ENCODE results near the gene GAS7.

Gene GAS7

DNA sequence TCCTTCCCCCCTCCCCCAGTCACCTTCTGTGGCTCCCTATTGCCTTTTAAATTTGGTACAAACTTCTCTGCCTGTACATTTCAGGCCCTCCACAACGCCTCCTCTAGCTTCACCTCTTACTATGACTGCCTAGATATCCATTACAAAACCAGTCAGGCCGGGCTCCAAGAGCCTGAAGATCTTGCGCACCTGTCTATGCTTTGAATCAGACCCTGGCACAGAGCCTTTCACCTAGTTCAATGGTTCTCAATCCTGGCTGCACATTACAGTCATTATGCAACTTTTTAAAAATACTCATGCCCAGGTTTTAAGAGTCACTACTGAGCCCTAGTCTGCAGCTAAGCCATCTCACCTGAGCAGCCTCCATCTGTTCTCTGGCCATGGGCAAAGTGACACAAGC, 1.6 kb upstream of the GAS7 start:
- DNase-seq = no peak

DNA sequence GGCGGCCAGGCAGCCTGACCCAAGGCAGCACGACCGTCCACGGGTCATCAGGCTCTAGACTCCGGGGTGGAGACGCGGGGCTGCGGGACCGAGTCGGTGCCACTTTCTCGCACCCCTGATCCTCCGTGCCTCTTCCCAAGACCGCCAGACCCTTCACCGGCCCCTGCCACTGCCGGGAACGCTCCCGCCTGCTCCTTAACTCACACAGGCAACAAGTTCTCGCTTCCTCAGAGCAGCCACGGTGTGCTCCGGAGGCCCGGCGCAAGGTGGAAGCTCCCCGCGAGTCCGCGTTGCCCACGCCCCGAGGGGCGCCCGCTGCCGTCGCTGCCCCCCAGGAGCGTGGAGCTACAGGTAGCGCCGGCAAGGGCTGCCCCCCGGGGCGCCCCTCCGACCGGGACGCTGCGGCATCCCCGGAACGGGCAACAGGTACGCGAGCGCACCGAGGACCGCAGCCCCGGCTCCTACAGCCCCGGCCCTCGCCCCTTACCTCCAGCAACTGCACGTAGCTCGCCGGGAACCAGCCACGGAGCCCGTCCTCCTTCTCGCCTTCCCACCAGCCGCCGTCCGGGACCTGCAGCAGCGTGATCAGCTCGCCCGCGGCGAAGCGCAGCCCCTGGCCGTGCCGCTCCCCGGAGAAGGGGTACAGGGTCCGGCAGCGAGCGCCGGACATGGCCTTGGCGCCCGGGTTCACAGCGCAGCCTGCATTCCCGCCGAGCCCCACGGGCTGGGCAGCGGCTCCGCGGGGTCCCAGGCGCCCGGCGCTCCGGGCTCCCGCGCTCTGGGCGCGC, 491 bp downstream of the GAS7 start:
- no peak for DNase-seq

DNA sequence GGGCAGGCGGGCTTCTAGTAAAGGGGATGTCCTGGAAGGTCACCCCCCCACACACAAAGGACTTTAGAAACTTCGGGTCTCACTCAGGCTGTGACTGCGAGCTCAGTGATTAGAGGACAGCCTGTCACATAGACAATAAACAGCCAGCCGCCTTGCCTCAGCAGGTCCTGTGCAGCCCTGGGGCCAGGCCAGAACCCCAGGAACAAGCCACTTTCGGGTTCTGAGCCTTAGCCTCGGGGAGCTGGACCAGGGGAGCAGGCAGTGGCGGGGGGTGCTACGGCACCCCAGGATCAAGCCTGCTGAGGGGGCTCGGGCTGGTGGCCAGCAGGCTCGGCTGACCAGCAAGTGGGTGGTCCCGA, 1.1 kb downstream of the GAS7 start:
- DNase-seq = no peak

DNA sequence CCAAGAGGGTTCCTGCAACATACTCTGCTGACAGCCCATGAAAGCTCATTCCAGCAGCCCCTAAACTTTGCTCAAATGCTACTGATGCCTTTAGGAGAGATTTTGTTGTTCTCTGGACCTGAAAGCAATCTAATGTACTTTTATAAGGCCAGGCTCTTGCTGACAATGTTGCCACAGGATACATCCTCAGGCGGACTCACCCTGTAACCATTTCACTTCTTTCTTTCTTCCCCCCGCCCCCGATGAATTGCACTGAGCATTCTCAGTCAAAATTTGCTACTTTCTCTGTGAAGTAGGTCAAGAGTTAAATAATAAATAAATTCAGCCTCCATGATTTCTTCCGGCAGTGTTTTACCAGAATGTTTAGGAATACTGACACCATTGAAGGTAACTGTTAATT, 1.5 kb downstream of the GAS7 start:
- no peak for DNase-seq

DNA sequence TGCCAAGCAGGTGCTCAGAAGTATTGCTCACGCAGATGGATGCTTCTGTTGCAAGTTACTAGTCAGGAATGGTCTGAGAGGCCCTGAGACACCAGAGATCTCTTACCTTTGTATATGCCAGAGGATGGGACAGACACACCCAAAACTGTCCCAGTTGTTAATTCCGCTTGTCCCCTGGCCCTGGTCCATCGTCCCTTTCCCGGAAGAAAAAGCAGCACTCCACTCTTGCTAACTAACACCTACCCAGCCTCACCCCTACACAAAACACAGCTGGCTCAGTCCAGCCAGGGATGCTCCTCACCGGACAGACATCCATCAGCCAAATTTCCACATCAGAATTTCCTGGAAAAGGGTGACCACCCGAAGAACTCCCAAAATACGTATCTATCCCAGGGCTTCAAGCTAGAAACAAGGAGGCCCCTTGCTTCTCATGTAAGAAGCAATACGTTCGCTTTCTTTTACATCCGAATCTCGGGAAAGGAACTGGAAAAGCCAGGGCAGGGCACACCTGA, 2.0 kb downstream of the GAS7 start:
- no peak for DNase-seq

DNA sequence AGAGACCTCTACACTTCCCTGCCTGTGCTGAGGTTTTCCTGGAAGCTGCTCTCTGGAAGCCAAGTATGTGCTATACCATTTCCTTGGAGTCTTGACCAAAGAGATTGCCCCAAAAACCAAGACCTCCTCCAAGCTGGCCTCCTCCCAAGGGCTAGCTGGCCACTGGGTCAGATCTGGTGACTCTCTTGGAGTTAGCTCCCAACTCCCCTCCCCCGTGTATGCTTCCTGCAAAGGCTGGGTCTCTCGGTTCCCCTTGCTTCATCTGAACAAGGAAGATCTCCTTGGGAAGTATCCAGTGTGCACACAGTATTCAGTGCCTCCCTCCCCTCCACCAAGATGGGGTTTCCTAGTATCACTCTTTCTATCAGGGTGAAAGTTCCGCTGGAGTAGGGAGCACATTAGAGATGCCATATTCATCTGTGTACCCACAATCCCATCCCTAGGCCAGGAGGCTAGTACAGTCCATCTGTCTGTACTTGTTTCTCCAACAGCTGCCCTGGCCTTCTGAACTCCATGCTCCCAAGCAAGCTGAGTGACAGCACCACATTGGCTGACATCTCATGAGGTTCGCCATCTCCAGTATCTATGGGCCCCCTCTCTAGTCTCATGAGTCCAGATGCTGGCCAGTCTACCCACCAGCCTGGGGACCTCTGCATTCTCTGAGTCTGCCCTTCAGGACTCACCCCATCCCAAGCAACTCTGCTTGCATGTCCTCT, 3.2 kb downstream of the GAS7 start:
- DNase-seq = no peak

DNA sequence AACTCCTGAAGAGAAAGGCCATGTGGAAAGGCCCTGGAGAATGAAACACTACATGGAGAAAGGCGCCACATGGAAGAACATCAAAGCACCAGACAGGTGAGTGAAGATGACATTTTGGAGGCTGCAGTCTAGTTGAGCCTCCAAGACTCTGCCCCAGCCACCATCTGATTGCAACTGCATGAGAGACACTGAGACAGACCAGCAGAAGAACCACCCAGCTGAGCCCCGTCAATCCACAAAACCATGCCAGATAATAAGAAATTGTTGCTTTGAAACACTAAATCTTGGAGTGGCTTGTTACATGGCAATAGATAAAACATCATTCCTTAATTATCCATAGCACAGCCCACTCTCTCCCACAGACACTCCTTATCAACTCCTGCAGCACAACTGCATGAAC, 4.8 kb downstream of the GAS7 start:
- DNase-seq = no peak

DNA sequence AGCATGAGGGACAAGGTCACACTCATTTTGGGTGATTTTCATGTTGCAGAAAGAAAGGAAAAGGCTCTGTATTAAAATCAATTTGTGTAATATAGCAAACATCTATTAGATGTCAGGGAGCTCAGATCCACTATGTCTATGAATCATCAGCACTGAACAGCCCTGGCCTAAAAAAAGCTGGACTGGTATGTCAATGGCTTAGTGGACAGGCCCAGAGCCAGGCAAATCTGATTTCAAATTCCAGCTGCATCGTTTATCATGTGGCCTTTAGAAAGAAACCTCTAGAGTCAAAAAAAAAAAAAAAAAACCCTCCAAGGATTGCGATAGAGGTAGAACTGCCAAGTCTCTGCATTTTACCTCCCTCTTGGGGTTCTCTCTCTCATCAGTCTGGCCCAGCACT, 5.4 kb downstream of the GAS7 start:
- no peak for DNase-seq

DNA sequence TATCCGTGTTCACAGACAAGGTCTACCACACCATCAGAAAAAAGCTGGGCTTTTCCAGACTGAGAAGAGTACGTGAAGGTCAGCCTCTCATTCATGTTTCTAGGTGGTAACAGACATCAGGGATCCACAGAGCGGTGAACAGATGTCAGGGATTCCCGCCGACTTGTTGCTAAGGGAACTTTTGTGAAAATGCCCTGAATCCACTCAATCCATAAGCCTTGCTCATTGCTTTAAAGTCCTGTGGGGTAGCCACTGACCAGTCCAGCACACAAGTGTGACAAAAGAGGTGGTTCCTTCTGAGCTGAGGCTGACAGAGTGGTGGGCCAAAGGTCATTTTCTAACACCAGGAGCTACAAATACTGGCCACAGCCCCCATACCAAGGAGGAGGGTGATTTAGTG, 5.9 kb downstream of the GAS7 start:
- DNase-seq = no peak

DNA sequence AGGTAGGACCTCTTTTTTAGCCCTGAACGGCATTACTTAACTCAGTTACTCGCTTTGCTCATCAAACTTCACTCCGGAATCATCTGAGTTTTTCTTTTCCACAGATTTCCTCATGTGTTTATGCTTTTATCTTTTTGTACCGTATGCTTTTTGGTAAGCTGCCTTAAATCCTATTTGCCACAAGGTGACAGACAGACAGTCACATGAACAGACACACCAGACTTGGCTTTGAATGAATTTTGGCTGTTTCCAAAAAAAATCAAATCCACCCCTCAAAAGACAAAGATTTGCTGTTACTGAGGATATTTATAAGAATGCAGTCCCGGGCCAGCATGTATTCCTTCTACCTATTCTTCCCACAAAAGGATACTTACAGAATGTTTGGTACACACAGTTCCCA, 10.9 kb downstream of the GAS7 start:
- DNase-seq = no peak

DNA sequence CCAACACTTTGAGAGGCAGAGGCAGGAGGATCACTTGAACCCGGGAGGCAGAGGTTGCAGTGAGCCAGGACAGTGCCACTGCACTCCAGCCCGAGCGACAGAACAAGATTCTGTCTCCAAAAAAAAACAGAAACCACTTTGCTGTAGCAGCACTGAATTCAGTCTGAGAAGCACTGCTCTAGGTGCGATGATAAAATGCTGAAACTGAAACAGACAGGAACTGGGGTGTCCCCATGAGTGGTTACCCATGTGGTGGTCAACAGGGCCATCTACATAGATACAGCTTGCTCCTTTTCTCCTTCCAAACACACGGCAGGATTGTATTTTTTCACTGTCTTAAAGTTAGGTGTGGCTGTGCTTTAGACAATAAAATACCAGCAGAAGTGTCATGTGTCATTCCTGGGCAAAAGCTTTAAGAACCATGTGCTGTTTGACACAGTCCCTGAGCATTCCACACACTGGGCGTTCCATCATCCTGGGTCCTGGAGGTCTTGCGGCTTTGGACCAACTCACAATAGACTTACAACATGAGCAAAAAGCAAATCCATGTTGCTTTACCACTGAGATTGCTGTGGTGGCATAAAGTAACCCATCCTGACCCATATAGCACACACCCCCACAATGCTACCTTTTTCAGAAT, 11.5 kb downstream of the GAS7 start:
- no peak for DNase-seq

DNA sequence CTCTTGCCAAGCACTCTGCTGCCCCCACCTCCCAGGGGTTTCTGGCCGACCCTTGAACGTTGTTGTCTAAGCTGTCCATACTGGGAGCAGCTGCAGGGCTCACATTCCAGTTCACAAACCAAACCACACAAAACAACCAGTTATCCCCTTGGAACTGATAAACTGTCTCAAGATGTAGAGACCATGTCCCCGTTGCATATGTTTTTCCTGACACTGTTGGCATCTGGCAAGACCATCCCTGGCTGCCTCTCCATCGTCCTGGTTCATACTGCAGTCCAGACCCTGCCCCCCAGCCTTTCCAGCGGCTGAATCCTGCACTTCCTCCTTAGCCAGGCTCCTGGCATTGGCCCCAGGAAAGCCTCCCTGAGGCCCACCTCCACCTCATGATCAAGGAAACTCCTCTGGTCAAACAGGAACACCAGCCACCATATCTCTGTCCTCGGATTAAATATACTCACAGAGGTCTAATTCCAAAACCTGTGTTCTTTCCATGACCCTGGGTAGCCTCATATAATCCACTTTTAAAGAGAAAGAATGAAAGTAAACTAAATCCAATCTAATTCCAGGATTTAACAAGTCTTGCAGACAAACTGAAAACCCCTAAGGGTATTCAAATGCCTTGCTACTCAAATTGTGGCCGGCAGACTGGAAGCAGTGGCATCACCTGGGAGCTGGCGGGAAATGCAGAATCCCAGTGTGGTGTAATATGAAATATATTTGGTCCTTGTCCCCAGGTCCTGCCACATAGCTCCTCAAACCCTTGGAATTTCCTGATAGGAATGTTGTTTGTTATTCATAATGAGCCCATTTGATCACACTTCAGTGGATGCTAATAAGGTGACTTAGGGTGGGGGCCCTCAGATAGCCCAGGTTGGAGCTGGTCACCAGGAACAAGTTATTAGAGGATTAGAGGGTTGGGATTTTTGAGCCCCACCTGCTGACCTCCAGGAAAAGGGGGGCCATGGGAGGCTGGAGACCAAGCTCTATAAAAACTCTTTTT, 14.2 kb downstream of the GAS7 start:
- no peak for DNase-seq

DNA sequence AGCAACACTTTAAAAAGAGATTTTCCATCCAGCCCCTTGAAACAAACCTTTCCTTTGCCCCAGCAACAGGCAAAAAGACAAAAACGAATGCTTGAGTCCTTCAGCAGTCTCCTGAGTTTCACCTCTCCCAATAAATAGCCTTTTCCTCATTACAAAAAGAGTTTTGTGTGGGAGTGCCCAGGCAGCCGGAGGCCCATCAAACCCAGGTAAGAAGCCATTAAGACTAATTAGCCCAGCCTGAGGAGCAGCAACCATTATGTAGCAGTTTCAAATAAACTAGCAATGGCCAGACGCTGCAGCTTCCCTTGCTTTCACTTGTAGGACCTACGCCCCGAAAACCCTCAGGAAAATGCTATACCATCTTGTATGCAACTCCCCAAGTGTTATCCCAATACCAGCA, 15.6 kb downstream of the GAS7 start:
- no peak for DNase-seq

DNA sequence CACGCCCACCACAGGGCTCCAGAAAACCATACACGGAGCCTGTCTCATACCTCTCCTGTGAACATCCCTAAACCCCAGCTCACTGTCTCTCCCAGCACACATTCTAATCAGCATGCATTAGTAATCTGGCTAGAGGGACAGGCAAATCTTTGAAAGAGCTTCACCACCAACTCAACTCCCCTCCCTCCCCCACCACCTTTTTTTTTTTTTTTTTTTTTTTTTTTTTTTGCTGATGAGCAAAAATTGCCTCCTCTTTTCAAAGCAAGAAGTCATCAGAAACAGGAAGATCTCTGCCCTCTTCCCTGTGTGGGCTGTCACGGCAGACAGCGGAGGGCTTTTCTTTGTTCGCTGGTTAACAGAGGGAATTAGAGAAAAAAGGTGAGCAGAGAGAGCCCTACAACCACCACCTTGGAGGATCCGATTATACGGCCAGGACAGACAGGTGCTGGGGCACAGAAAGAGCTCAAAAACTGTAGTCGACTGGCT, 19.9 kb downstream of the GAS7 start:
- no peak for DNase-seq

DNA sequence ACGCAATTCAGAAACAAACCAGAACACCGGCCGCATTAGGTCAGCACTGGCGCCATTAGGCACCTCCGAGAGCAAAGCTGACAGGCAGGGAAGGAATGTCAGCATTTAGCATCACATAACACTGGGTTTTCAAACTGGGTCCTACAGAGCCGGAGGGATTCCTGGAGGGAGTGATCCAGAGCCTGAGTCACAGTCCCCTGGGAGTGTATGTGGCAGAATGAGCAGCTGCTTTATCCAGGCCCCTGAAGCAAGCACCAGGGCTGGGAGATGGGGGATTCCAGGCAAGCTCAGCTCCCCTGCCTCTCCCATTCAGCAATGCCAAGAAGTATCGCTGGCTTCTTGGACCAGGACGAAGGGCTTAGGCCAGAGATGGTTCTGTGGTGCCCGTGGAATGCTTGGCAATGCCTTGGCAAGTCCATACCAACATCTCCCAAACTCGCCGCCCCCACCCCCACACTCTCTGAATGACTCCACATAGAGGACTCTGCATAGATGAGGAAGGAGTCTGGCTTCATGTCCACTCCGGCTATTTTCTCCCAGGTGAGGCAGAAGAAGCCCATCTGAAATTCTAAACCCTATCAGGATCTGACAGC, 20.4 kb downstream of the GAS7 start:
- DNase-seq = no peak

DNA sequence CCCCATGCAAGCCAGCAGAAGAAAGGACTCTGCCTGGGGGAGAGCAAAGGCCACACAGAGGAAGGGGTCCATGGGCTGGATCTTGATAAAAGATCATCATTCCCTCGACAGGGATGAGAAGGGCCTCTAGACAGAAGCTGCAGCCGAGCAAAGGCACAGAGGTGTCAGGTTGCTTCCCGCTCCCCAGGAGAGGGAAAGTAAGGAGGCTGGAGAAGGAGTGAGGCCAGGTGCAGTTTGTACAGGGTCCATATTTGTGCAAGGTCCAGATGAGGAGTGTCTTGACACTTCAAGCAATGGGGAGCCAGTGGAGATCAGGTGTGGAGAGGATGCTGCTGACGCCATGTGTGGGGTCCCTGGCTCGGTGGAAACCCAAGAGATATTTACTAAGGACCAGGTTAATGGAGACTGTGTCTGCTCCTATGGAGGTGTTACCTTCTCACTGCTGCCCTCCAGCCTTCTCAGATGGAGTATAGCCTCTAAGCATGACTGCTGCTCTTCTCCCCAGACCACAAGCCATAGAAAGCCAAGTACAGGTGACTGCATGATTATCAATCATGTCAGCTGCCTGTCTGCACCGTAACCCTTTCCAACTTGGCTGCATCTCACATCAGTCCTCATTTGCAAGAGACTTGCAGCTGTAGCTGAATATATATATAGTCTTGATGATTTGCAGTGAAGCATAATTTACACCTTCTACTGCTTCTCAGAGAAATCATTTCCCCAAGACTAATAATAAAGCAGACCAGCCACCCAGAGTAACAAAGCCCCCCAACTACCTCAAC, 21.1 kb downstream of the GAS7 start:
- no peak for DNase-seq

DNA sequence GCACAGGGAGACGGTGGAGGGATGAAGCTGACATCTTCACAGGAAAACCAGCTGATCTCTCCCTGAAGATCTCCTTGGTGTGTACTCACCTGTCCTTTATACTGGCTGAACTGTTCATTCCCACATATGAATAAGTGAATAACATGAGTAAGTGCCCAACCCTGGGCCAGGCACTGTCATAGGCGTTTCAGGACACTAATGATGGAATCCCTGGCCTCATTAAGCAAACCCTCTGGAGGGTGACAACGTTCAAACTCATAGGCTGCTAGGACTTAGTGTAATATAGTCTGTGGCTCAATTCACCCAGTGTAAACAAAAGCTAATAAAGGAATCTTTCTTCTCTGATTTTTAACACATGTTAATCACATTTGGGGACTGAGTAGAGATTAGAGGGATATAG, 24.5 kb downstream of the GAS7 start:
- no peak for DNase-seq

DNA sequence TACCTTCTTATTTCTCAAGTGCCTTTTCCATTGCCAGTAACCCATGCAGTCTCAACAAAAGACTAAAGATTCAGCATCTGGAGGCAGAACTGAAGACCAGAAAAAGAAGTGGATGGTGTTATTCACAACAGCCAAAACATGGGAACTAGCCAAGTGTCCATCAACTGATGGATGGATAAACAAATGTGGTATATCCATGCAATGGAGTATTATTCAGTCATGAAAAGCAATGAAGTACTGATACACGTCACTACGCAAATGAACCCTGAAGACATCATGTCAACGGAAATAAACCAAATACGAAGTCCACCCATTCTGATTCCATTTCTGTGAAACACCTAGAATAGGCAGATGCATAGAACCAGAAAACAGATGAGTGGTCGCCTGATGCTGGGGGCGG, 25.6 kb downstream of the GAS7 start:
- no peak for DNase-seq

DNA sequence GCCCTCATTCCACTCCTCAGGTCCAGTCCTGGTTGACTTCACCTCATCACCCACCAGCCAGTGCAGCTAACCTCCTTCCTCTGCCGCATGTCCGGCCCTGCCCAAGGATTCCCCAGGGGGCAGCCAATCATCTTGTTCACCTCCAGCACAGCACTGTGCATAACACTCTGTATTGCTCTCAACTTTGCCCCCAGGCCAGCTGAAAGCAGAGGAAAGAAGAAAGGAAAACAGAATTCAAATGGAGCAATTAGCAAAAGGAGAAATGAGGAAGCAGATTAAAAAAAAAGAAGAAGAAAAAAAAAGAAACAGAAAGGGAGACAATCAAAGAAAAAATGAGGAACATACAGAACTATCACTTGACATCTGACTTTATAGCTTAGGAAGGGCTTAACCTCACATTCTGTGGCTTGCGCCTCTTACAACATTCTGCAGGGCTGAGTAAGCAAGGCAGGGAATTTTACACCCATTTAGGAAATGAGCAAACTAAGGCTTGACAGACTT, 26.1 kb downstream of the GAS7 start:
- DNase-seq = no peak

DNA sequence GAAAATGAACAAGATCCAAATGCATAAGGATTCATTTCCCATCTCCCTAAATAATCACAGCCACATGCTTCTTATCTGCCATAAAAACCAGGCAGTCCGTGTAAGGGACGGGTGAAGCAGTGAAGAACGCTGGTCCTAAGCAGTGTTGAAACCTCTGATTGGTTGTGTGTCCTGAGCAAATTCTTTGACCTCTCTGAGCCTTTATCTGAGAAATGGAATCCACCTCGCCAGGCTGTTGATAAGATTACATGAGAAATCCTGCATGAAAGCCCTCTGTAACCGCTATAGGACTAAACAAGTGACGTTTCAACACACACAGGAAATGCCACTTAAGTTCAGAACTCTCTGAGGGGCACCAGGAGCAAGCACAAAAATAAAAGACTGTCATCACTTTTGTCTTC, 26.8 kb downstream of the GAS7 start:
- DNase-seq = no peak

DNA sequence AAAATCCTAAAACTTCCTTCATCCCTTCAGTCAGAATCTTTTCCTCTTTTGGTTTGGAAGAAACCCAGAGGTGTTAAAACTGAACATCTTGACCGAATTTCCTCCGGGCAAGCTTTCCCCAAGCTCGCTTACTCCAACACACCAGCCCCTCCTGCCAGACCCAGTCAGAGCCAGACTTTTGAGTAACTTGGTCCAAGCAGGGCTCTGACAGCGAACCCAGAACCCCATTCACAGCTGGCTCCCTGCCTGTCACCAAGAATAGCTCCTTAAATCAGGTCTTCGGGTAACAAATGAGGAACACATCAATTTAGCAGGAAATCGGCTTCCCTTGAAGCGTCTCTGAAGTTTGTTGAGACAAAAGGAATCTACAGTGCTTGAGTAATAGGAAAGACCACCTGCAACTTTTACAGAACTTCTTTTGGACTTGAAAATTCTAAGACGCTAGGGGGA, 27.3 kb downstream of the GAS7 start:
- no peak for DNase-seq
